ENCODE data around the gene PRR30.

DNA sequence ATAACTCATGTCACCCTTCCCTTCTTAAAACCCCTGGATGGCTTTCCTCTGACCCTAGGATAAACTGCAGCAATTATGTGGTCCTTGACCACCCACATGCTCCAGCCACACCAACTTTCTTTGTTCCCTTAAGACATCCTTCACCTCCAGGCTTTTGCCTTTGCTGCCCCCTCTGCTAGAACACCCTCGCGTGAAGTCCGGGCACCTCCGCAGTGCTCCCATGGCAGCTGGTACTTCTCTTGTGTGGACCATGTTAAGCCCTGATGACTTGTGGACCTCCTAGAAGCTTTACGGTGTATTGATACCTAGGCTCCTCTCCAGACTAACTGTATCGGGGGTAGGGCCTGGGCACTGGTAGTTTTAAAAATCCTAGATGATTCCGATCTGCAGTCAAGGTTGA is 16.4 kb downstream of the PRR30 start:
- TF ChIP-seq POLR2AphosphoS5 (IDR thresholded peaks at IDR 0.05; ENCODE audit: low read depth, low read length) = no peak
- no peak for TF ChIP-seq POU2F2 (IDR thresholded peaks at IDR 0.05; ENCODE audit: low read depth, low read length)
